Stimulated activated CD4-positive, alpha-beta T cell treated with anti-CD3 and anti-CD28 coated beads, Interleukin-2, amount 100 ng/mL, for 48 hours (primary cell): ENCODE data around the gene ALDH3B1.
"Not testable (repeated sequence)": the region's sequence is repeated elsewhere in the genome, so short reads cannot be mapped to it uniquely, and the experiment has no call there.

Experiments
- DNase-seq, 2 donors: peaks; one replicate each; pipeline ENCODE4 v3.0.0-alpha.2; 2020

The ALDH3B1 gene

GRCh38 chr11:68010090-68011041 is at the start of gene ALDH3B1:
ALDH3B1 (plus strand) TSS chr11:68010327; CDS start chr11:68015298, 4,971 bp downstream.
- DNase-seq, result no peak

- not testable (repeated sequence) for DNase-seq
Measured at GRCh38 chr11:67963217-67963616, 46.9 kb upstream of the ALDH3B1 start.

DNA sequence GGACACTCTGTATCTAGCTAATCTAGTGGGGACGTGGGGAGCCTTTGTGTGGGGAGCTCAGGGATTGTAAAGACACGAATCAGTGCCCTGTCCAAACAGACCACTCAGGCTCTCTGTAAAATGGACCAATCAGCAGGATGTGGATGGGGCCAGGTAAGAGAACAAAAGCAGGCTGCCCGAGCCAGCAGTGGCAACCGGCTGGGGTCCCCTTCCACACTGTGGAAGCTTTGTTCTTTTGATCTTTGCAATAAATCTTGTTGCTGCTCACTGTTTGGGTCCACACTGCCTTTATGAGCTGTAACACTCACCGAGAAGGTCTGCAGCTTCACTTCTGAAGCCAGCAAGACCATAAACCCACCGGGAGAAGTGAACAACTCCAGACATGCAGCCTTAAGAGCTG is 46.2 kb upstream of the ALDH3B1 start:
- DNase-seq, result not testable (repeated sequence)

DNA sequence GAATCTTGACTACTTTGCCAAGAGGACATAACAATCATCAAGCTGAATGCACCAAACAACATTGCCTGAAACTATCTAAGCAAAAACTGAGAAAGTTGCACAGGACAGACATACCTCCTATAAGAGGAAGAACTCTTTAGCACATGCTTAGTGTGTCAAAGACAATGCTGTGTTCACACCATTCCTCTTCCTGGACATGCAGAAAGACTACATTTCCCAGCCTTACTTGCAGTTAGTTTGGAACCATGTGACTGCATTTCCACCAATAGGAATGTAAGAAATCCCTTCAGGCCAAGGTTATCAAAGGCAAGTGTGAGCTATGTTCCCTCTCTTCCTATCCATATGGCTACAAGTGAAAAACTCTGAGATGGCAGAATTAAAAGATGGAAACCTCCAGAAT is 45.4 kb upstream of the ALDH3B1 start:
- not testable (repeated sequence) for DNase-seq

GRCh38 chr11:67965830-67966348 is 44.2 kb upstream of the ALDH3B1 start:
- DNase-seq, result not testable (repeated sequence)

DNA sequence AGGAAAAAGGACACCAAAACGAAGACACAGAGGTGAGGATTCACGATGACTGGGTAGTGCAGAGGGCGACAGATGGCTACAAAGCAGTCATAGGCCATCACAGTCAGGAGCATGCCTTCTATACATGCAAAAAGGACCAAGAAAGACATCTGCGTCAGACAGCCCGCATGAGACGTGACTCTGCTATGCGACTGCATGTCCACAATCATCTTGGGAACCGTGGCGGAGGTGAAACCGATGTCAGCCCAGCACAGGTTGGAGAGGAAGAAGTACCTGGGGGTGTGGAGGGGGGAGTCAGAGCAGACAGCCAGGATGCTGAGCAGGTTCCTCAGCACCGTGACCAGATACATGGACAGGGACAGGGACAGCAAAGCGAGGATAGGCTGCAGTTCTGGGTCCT is 35.4 kb upstream of the ALDH3B1 start:
- DNase-seq, result not testable (repeated sequence)

GRCh38 chr11:67978766-67979418 is 31.2 kb upstream of the ALDH3B1 start:
- DNase-seq, result not testable (repeated sequence)

DNA sequence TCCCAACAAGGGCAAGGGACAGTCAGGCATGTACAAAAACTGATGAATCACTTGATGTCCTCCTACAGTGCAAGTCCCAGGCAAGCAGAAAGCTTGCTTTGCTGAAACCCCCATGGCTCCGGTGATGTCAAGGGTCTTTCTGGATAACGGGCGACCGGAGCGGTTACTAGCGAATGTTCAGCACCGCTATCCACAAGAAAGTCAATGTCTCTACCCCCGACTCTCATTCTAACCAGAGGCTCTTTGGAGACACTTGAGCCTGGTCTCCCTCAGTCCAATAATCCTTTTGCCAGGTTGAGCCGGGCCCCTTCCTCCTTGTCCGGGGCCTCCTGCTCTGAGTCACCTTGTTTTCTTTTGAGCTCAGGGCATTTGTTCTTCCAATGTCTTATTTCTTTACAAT is 28.9 kb upstream of the ALDH3B1 start:
- not testable (repeated sequence) for DNase-seq

DNA sequence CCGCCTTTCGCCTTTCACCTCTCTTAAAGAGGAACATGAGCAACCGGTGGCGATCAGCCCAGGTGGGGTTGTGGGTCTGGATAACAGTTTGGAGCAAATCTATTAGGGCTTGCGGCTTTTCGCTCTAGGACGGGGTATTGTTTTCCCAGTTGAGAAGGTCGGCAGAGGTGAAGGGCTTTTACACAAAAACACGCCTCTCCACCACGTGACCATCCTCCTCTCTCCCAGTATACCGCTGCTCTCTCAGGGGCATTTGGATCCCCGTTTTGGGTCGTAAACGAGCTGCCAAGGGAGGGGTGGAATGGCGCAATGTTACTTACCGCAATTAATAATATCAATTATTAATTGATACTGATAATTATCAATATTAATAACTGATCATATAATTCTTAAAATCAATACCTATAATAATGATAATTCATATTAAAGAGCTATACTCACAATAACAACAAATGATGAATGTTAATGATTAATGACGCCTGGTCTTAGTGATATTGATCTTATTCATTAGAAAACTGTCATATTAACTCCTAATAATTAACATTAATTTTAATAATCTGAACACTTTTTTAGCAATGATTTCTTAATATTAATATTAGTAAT is 27.8 kb upstream of the ALDH3B1 start:
- DNase-seq, result not testable (repeated sequence)

GRCh38 chr11:67983951-67984350 is 26.2 kb upstream of the ALDH3B1 start:
- DNase-seq, result no peak

- DNase-seq, result not testable (repeated sequence)
Measured at GRCh38 chr11:67985302-67985701, 24.8 kb upstream of the ALDH3B1 start.

- DNase-seq, result not testable (repeated sequence)
Measured at GRCh38 chr11:67990546-67991346, 19.4 kb upstream of the ALDH3B1 start.

DNA sequence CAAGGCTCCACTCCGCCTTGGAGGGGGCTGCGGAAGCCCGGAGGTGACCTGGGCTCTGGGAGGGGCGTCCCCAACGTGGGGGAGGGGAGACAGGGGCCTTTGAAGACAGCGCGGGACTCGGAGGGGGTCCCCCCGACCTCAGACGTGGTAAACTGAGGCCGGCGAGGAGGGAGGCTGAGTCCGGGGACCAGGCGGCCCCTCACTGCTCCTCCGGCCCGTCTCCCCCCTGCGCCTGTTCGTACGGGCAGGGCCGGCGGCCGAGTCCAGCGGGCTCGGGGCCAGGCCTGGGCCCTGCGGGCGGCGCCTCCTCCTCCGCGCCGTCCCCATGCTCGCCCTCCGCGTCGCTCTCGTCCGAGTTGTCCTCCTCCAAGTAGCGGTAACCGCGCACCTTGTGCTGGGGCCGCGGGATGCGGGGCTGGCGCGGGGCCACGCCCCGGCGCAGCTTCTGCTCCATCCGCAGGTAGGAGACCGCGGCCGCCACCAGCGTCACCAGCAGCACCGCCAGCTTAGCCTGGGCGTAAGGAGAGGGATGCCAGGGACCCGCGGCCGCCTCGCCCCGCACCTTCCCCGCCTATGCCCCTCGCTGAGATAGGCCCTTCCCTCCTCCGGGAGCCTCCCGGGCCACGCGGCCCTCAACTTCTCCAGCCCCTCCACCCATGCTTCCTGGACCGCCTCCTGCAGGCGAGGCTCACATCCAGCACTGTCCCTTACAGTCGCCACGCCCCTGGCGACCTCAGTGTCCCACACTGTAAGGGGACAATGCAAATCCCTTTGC is 18.6 kb upstream of the ALDH3B1 start:
- DNase-seq, result not testable (repeated sequence)

DNA sequence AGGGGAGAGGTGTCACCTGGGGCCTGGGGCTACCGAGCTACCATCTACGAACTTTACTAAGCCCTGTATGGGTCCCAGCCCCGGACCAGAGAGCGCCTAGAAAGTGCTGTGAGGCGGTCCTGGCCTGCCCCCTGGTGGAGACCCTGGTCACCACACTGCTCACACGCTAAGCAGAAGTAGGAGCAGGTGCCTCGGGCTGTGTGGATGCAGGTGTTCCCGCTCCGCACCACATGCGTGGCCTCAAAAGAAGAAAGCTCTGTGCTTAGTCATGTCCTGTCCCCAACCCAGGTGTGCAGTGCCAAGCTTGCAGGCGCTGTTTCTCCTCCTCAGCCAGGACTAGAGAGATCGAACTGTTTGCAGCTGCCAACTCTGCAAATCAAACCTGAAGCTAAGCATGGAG is 16.3 kb upstream of the ALDH3B1 start:
- peak; percentile 24 to 34 for DNase-seq

DNA sequence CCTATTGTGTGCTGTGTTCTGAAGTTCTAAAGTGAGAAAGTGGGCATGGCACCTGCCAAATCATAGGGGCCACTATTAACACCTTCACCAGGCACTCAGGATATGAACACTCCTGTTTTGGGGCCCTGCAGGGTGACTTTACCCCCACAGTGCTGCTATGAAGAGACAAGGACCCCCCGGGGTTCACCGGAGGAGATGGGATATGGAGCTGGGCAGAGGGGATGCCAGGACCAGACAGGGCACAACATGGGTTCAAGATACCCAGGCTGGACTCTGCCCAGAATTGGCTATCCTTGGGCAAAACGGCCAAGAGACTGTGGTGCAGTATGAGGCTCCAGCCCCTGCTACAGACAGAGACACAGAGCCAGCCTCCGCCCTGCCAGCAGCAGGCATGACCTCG is 15.7 kb upstream of the ALDH3B1 start:
- DNase-seq, result not testable (repeated sequence)

GRCh38 chr11:67995129-67995528 is 15.0 kb upstream of the ALDH3B1 start:
- DNase-seq, result not testable (repeated sequence)

DNA sequence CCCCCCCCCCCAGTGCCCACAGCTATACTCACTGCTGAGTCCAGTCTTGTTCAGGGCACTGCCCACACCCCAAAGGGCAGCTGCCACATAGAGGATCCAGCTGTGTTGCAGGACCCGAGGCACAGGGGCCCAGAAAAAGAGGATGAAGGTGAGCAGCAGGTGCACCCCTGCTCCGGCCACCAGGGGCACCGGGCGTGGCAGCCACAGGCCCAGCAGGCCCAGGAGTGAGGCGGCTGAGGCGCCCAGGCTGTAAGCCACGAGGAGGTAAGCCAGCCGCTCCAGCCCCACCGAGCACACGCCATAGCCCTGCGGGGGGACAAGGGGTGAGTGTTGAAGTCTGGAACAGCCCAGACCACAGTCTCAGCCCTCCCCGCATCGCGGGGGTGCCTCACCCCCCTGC is 14.5 kb upstream of the ALDH3B1 start:
- DNase-seq, result not testable (repeated sequence)

DNA sequence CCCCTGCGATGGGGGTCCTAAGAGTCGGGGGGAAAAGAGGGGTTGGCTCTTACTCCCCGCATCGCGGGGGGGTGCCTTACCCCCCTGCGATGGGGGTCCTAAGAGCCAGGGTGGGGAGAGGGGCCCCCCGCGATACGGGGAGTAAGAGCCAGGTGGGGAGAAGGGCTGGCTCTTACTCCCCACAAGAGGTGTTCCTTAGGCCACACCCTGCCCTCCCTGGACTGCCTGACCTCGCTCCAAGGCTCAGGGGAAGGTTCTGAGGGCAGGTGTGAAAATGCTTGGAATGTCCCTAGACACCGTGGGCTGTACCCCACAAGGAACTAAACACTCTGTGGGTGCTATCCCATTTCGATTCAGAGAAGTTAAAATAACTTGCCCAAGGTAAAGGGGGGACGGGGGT is 14.1 kb upstream of the ALDH3B1 start:
- no peak for DNase-seq

DNA sequence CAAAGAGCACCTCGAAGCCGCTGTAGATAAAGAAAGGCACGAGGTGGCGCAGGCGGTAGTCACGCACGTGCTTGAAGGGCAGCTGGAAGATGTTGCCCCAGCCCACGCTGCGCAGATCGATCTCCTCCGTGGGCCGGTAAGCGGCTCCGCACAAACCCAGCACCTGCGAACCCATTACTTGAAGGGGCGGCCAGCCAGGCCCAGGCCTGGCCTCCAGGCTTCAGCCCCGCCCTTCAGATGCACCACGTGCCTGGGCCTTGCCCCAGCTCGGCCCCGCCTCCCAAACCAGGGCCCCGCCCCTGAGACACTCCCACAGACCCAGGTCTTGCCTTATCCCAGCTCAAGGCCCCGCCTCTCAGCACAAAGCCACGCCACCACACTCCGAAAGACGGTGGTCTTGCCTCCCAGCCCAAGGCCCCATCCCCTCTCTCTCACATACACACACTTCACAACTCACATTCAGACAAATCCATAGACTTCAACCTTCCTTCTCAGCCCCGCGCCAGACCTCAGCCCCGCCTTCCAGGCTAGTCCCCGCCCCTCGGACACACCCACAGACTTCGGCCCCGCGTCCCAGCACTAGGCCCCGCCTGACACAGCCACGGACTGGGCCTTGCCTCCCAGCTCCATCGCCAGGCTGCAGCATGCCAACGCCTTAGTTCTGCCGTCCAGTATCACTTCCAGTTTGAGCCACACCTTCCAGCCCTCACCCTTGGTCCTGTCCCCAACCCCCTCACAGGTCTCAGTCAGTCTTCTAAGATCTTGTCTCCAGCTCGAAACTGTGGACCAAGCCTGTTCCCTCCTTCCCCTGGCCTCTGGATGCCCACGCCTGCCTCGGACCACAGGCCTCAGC is 13.3 kb upstream of the ALDH3B1 start:
- DNase-seq, result peak; percentile 25 to 56

DNA sequence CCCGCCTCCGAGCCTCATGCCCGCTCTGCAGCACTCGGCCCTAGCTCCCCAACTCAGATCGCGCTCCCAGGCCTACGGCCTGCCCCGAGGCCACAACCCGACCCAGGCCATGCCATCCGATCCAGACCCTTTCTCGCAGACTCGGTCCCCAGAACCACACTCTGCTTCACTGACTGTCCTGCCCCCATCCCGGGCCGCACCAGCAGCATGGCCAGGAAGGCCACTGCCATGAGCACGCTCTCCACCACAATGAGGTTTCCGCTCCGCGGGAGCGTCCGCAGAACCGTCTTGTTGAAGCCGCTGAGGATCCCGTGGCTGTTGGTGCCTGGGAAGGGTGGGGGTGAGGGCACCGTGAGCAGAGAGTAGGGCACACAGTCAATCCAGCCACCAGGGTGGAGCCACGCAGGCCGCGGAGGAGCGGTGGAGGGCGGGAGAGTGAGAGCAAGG is 12.6 kb upstream of the ALDH3B1 start:
- no peak for DNase-seq
